Suprapubic skin (tissue), 4 donors: ENCODE measurements around the gene SLC9A8. TPM values are rescaled to one million over a fixed set of nuclear protein-coding genes. Genes with fewer than 3 reads are reported as not detected.

Source experiments
- DNase-seq, 2 donors: peaks; one replicate each; pipeline ENCODE4 v3.0.0-alpha.2; 2019; ENCODE audit warnings: low spot score in 2 of 2
- H3K27ac ChIP-seq: fragments of 200-600 bp; sonication (generic); one replicate; pipeline ENCODE4 v1.5.1; 2019
- H3K27me3 ChIP-seq: fragments of 200-600 bp; sonication (generic); one replicate; pipeline ENCODE4 v1.5.1; 2019
- H3K36me3 ChIP-seq: fragments of 200-600 bp; sonication (generic); one replicate; pipeline ENCODE4 v1.5.1; 2019
- H3K4me1 ChIP-seq: fragments of 200-600 bp; sonication (generic); one replicate; pipeline ENCODE4 v1.5.1; 2019
- H3K4me3 ChIP-seq: fragments of 200-600 bp; sonication (generic); one replicate; pipeline ENCODE4 v1.5.1; 2019; ENCODE audit warnings: mild to moderate bottlenecking
- H3K9me3 ChIP-seq: fragments of 200-600 bp; sonication (generic); one replicate; pipeline ENCODE4 v1.5.1; 2019
- EP300 ChIP-seq: sonication (generic); formaldehyde crosslinking; IDR thresholded peaks from one replicate; pipeline ENCODE4 v1.6.1; 2017; ENCODE audit warnings: antibody characterized with exemption
- POLR2A ChIP-seq, 2 donors: fragments of 450-650 bp; IDR thresholded peaks; one replicate each; pipeline ENCODE4 v1.6.1; 2017; ENCODE audit warnings: antibody characterized with exemption in 2 of 2, mild to moderate bottlenecking in 2 of 2, moderate library complexity in 2 of 2
- POLR2AphosphoS5 ChIP-seq, 3 donors: sonication (generic); formaldehyde crosslinking; IDR thresholded peaks; one replicate each; pipeline ENCODE4 v1.6.1; 2017; ENCODE audit warnings: antibody characterized with exemption in 3 of 3
- WGBS: methylation state at CpG from one replicate; pipeline ENCODE4 v1.1.5; 2018; 5-methylcytosine and 5-hydroxymethylcytosine counted together
- total RNA-seq, 4 donors: library from RNA; depleted of rRNA; stranded (reverse); fragments of >200 nt; gene quantifications; one replicate each; pipeline ENCODE4 v1.1.0, GENCODE V29; 2016
- TF ChIP-seq, protein P1 (sequence below), 2 donors: fragments of 200-600 bp in 1 of 2; fragments of 450-650 bp in 1 of 2; sonication (generic) in 1 of 2; IDR thresholded peaks; one replicate each; pipeline ENCODE4 v1.5.1; 2016 to 2019; ENCODE audit warnings: antibody characterized with exemption in 2 of 2, mild to moderate bottlenecking in 1 of 2, moderate library complexity in 1 of 2

The SLC9A8 gene
- total RNA-seq, 4 donors from 2014 or later: 5.7 to 15.6 (median 9.2) TPM

DNA sequence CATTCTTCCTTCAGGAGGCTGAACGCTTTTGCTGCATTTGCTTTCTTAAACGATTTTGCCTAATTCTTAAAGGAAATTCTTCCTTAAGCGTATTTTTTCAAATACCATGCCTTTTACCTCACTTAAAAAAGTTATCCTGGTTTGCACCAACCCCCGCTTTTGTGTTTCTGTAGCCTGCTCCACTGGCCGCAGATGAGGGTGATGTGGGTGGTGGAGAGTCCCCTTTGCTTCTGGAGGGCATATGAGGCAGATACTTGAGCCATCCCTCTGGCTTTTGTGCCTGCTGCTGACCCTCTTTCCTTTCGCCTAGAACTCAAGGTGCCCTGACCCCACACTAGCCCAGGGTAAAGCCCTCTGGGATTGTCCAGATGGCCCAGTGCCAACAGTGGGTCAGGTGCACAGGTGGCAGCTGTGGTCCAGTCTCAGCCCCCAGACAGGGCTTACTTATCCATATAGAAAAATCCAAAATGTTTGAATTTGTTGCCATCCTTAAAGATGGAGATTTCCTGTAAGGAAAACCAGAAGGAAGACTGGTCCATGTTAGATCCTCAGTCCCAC is 58.8 kb downstream of the SLC9A8 start:
- Histone ChIP-seq H3K9me3 (no peaks in the 10 kb centered on the region), H3K4me3 (no peak overlapping the region), H3K27me3 (no peaks in the 10 kb centered on the region), H3K4me1 (no peaks in the 10 kb centered on the region), H3K27ac (no peak overlapping the region), H3K36me3 (peaks cover 60% of the 10 kb centered on the region)
- no peak for TF ChIP-seq EP300
- TF ChIP-seq, protein P1, sequence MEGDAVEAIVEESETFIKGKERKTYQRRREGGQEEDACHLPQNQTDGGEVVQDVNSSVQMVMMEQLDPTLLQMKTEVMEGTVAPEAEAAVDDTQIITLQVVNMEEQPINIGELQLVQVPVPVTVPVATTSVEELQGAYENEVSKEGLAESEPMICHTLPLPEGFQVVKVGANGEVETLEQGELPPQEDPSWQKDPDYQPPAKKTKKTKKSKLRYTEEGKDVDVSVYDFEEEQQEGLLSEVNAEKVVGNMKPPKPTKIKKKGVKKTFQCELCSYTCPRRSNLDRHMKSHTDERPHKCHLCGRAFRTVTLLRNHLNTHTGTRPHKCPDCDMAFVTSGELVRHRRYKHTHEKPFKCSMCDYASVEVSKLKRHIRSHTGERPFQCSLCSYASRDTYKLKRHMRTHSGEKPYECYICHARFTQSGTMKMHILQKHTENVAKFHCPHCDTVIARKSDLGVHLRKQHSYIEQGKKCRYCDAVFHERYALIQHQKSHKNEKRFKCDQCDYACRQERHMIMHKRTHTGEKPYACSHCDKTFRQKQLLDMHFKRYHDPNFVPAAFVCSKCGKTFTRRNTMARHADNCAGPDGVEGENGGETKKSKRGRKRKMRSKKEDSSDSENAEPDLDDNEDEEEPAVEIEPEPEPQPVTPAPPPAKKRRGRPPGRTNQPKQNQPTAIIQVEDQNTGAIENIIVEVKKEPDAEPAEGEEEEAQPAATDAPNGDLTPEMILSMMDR (IDR thresholded peaks at IDR 0.05): no peak
- no peak for TF ChIP-seq POLR2A (IDR thresholded peaks at IDR 0.05)
- no peak for TF ChIP-seq POLR2AphosphoS5 (IDR thresholded peaks at IDR 0.05)
- 94% methylated on average over 6 of the region's 6 CpGs for WGBS
- DNase-seq: no peak

DNA sequence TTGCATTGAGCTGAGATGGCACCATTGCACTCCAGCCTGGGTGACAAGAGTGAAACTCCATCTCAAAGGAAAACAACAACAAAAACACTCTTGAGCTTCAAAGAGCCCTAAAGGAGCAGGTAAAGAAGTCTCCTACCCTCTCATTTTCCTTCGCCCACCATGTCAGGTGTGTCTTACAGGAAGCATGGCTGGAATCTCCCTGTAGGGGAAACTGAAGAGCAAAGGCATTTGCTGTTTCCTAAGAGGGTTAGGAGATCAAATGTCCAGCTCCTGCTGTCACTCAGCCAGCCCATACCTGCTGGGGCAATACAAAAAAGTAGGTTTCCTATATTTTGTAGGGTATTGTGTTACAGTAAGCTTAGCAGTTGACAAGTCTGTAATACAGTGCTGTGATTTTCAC is 59.4 kb downstream of the SLC9A8 start:
- Histone ChIP-seq H3K27ac (no peak overlapping the region), H3K27me3 (no peaks in the 10 kb centered on the region), H3K9me3 (no peaks in the 10 kb centered on the region), H3K4me3 (no peak overlapping the region), H3K36me3 (peaks cover 63% of the 10 kb centered on the region), H3K4me1 (no peaks in the 10 kb centered on the region)
- TF ChIP-seq EP300 (no peak), POLR2AphosphoS5 (IDR thresholded peaks at IDR 0.05) (no peak), POLR2A (IDR thresholded peaks at IDR 0.05) (no peak)
- TF ChIP-seq, protein P1 (IDR thresholded peaks at IDR 0.05): no peak
- DNase-seq: no peak
- 94% methylated on average over 1 of the region's 1 CpG for WGBS

DNA sequence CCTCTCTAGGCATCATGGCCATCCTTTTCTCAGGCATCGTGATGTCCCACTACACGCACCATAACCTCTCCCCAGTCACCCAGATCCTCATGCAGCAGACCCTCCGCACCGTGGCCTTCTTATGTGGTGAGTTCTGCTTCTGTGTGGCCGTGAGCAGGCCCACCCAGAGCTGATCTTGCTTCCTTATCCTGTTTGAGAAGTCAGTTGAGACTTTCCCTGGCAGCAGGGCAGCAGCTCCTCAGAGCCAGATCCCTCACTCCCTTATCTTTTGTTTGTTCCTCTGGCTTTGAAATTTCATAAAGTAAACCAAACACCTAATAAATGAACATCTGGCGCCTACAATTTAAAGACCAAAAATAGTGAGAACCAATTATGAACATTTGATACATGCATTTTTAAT is 62.1 kb downstream of the SLC9A8 start:
- TF ChIP-seq, protein P1 (IDR thresholded peaks at IDR 0.05): no peak
- TF ChIP-seq EP300 (no peak), POLR2A (IDR thresholded peaks at IDR 0.05) (no peak), POLR2AphosphoS5 (IDR thresholded peaks at IDR 0.05) (no peak)
- Histone ChIP-seq H3K4me3 (no peak overlapping the region), H3K36me3 (peaks cover 52% of the 10 kb centered on the region)

DNA sequence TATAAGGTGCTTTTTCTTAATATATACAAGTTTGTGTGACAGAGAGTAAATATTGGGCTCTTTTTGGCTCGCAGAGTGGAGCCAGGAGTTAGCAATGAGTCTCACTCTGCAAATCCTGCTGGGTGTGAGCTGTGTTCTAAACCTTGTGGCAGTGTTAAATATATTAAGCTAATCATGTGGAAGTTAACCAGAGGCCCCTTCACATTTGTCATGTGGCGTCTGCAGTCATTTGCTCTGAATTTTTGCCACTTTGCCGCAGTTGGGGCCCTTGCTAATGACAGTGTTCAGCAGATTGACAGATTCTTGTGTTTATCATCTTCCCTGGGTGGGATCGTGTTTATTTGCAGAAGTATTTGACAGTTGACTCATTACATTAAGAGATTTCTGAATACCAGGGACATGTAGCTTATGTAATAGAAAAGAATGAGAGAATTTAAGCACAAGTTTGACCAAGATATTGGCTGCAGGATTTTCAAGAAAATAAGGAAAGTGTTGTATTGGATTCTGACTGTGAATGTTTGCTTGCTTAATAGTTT is 64.8 kb downstream of the SLC9A8 start:
- Histone ChIP-seq H3K4me3 (no peak overlapping the region), H3K4me1 (no peaks in the 10 kb centered on the region), H3K36me3 (peaks cover 54% of the 10 kb centered on the region), H3K27me3 (no peaks in the 10 kb centered on the region), H3K27ac (no peak overlapping the region), H3K9me3 (no peaks in the 10 kb centered on the region)
- DNase-seq: no peak
- WGBS: 69% methylated on average over 4 of the region's 4 CpGs
- no peak for TF ChIP-seq POLR2AphosphoS5 (IDR thresholded peaks at IDR 0.05)
- TF ChIP-seq, protein P1 (IDR thresholded peaks at IDR 0.05): no peak

More for the DNA sequence above, 62.1 kb downstream of the SLC9A8 start:
- no peaks in the 10 kb centered on the region for H3K9me3 ChIP-seq
- WGBS: 95% methylated on average over 6 of the region's 6 CpGs
- no peak overlapping the region for H3K27ac ChIP-seq
- DNase-seq: no peak
- no peaks in the 10 kb centered on the region for H3K4me1 ChIP-seq
- H3K27me3 ChIP-seq: no peaks in the 10 kb centered on the region

DNA sequence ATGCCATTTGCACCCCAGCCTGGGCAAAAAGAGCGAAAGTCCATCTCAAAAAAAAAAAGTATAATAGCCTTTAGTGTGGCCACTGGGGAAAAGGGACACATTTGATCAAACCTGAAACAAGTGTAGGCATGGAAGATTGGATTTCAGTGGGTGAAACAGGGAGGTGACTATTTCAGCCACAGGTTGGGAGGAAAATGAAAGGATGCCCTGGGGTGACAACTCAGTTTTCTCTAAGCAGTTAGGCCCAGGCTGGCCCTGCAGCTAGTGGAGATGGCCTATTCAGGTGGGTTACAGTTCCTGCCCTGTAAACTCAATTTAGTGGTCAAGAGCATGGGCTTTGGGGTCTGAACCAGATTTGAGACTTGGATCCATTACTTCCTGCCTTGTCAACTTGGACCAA is 66.3 kb downstream of the SLC9A8 start:
- H3K4me1 ChIP-seq: no peaks in the 10 kb centered on the region
- TF ChIP-seq EP300 (no peak), POLR2A (IDR thresholded peaks at IDR 0.05) (no peak), POLR2AphosphoS5 (IDR thresholded peaks at IDR 0.05) (no peak)
- TF ChIP-seq, protein P1 (IDR thresholded peaks at IDR 0.05): no peak
- no peak overlapping the region for H3K27ac ChIP-seq
- H3K4me3 ChIP-seq: no peak overlapping the region
- H3K9me3 ChIP-seq: no peaks in the 10 kb centered on the region
- no peak for DNase-seq
- 100% methylated on average over 1 of the region's 1 CpG for WGBS
- H3K36me3 ChIP-seq: peaks cover 69% of the 10 kb centered on the region
- no peaks in the 10 kb centered on the region for H3K27me3 ChIP-seq
